NCI-H446 (cell line): ENCODE measurements around the gene DPP6.

Experiments
- DNase-seq, 2 experiments: peaks; one replicate each; lab custom pipeline; 2025; lab: John Stamatoyannopoulos, UW

Gene DPP6

DNA sequence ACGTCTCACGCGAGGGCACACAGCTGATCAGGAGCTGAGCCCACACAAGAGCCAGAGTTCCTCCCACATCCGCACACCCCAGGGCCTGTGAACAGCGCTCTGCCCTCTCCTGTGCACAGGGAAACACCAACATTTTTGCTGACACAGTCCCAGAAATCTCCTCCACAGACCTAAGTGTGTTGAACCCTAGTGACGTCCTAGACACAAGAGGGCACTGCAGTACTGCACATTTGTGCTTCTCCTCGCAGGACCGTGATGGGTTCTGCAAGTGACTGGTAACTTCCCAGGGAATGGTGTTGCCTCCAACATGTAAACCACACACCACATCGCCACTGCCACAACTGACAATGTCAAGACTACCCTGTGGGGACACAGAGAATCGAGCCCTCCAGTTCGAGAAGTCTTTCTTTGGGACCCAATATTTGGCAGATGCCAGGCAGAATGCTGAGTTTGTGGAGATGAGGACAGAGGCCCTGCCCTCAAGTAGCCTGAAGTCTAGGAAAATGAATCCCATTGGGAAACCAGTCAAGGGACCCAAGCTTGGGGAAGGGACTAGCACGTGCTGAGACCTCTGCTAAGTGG is 780.5 kb downstream of the DPP6 start:
- no peak for DNase-seq

GRCh38 chr7:154836021-154836448 is 783.8 kb downstream of the DPP6 start:
- no peak for DNase-seq

- no peak for DNase-seq
Measured at GRCh38 chr7:154837087-154837486, 784.9 kb downstream of the DPP6 start.

GRCh38 chr7:154837622-154838021 is 785.4 kb downstream of the DPP6 start:
- DNase-seq, result no peak

DNA sequence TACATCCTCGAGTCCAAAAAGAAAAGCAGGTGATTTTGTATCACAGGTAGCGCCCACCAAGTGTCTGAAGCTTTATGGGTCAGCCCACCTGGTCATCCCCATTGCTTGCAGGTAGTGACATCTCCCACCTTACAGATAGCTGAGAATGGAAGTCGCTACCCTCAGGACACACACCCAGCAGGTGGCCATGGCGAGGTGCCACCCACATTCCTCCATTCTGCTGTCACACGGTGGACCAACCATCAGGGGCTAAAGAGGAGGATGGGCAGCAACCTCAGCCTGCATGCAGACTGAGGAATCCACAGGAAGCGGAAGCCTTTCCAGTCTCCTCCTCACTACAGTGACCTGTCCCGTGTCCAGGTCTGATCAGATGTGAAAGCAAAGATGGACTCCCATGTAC is 787.9 kb downstream of the DPP6 start:
- DNase-seq, result no peak

DNA sequence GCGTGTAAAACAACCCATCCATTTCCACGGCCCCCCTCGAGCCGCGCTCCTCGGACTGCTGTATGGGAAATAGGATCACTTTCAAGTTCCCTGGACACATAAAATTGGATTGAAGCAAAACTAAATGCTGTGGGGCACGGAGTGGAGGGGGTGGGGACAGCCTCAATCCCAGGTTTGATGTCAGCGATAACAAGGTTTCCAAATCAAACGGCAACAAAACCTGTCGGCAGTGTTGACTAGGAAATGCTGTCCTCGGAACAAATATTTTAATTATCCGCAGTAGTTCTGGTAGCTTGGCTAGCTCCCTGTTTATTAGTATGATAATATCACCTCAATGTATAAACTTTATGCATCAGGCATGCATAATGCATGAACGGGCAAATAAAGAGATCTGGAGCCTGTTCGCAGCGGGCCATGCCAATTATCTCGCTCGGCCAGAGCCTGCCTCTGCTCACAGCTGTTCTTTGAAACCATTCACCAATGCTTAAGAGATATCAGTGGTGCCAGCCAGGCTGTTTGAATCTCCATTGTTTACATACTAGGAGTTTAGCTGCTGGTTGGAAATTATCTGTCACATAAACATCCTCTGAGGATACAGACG is 789.6 kb downstream of the DPP6 start:
- no peak for DNase-seq

DNA sequence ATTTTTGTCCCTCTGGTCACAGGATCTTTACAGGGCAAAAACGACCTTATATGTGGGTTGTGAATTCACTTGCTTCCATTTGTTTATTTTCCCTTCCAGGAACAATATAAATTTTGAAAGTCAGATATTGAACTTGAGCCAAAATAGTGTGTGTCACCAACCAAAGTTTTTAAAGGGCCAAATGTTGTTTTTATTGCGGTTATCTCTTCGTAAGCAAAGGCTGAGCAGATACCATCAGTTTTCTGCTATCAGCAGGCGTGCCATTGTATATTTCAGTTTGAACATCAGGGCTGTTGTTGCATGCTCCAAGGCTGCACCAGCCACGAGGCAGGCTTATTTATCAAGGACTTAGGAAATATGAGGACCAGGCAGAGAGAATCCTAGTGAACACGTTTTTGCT is 790.4 kb downstream of the DPP6 start:
- no peak for DNase-seq

GRCh38 chr7:154843670-154844237 is 791.6 kb downstream of the DPP6 start:
- DNase-seq, result no peak

DNA sequence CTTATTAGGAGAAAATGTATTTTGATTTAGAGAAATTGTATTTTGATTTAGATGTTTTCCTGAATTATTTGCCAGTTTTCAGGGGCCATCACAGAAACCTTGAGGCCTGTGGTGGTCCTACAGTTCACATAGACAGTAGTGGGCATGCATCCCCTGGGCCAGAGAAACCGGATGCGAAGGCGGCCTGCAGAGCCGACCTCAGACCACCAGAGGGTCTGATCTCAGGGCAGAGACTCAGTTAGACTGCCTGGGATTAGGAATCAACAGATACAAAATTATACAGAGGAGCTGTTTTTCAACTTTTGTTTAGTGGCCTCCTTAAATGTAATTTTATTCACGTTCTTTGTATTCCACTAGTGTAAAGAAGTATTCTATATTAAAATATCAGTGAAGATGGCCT is 792.3 kb downstream of the DPP6 start:
- DNase-seq, result no peak

DNA sequence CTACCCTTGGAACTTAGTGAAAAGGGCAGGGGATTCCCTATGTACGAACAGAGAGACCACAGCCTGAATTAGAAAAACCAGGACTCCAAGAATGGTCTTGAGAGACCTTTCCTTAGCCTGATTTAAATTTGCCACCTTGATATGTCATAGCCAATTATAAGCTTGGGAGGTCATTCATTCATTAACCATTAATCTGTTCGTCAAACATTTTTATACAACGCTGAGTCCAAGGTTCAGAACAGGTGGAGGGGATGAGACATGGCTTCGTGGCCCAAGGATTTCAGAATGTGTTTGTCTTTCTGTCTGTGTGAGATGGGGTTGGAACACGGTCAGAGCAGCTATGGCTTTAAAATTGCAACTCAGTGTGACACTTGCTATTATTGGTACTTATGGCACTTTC is 792.8 kb downstream of the DPP6 start:
- DNase-seq, result no peak

DNA sequence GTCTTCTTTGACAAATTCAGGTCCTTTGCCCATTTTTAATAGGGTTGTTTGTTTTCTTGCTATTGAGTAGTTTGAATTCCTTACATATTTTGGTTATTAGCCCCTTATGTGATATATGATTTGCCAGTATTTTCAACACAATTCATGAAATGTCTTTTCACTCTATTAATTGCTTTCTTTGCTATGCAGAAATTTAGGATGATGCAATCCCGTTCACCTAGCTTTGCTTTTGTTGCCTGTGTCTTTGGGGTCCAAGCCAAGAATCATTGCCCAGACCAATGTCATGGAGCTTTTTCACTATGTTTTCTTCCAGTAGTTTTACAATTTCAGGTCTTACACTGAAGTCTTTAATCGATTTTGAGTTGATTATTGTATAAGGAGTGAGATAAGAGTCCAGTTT is 796.3 kb downstream of the DPP6 start:
- DNase-seq, result no peak

GRCh38 chr7:154852205-154852604 is 800.0 kb downstream of the DPP6 start:
- no peak for DNase-seq

GRCh38 chr7:154853063-154853726 is 801.0 kb downstream of the DPP6 start:
- no peak for DNase-seq

- DNase-seq, result no peak
Measured at GRCh38 chr7:154853727-154854095, 801.5 kb downstream of the DPP6 start.

DNA sequence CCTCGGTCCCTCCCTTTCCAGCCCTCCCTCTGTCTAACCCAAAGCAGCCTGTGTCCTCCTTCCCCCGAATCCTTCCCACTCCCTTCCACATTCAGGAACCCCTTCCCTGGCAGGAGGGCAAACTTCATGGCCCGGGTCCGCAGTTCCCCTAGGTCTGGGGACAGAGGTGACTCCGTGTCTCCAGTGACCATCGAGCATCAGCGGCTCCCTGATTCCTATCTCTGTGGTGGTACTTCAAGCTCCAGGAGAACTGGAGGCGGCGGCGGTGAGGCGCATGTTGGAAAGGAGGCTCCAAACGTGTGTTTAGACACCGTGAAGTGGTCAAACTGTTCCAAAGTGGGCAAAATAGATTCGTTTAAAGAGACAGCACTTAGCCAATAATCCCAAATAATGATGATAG is 802.6 kb downstream of the DPP6 start:
- no peak for DNase-seq

DNA sequence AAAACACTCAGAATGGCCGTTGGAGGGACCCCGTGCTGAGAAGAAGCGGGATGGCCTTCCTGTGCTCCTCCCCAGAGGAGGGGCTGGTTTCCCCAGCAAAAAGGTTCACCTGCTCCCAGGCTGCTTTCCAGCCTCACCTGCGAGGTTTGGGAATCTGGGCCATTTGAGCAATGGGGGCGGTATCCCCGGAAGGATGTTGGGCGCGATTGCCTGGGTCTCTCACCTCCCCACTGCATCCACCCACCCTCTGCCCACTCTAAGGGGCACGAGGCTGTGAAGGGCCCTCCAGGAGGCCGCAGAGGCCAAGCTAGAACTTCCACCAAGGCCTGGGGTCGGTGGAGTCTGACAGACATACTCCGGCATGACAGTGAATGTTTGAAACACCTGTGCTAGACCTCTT is 803.2 kb downstream of the DPP6 start:
- no peak for DNase-seq

- no peak for DNase-seq
Measured at GRCh38 chr7:154856733-154857132, 804.5 kb downstream of the DPP6 start.

DNA sequence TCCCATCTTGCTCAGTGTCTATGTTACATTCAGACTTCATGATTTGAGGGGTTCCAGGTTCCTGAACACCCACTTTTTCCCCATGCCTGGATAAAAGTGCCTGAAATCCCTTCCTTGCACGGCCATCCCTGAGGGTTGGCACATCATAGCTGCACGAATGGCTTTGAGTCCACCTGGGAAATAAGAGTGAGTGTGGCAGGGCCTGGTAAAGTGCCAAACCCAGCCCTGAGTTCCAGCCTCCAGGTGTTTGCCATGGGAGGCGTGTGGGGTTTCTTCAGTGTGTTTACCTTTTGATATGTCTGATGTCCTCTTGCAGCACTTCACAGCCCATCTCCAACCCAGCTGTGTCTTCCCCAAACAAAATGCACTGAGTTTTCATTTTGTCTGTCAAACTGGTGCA is 805.0 kb downstream of the DPP6 start:
- no peak for DNase-seq

- DNase-seq, result no peak
Measured at GRCh38 chr7:154857728-154858681, 805.8 kb downstream of the DPP6 start.

DNA sequence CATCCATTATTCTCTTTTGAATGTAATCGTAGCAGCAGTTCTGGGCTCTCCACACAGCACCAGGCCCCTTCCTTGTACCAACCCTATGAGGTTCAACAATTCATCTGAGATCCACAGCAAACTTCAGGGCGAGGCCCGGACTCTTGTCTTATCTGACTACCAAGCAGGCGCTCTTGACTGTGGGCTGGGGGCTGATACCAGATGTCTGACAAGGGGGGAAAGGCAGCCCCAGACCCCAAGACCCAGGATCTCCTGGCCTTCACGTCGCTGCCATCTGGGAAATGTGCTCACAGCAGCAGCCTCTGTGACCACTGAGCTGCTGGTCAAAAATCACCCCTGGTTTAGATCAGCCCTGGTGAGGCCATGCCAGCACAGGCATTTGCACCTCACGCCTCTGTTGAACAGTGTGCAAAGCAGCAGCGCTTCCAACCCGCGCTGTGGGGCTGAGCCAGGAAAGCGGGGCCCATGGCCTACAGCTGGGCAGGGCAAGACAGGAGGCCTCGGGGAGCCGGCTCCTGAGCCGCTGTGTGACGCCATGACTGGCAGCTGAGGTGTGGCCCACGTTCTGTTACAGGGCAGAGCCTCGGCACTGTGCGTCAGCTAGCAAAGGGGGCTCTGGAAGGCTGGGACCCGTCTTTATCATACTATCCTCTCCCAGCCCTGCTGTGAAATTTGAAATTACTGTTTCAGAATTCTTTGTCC is 806.8 kb downstream of the DPP6 start:
- no peak for DNase-seq

- no peak for DNase-seq
Measured at GRCh38 chr7:154859747-154860620, 807.8 kb downstream of the DPP6 start.
